GM21381 (cell line): ENCODE results near the gene ARL4C.

Experiments used
- ATAC-seq: cut with Tn5 transposase; IDR thresholded peaks from one replicate; pipeline ENCODE4 v1.9.1; 2021; ENCODE audit warnings: mild to moderate bottlenecking, moderate library complexity; ENCODE audit not compliant: unreplicated experiment

Gene ARL4C, protein sequence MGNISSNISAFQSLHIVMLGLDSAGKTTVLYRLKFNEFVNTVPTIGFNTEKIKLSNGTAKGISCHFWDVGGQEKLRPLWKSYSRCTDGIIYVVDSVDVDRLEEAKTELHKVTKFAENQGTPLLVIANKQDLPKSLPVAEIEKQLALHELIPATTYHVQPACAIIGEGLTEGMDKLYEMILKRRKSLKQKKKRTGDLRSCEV

DNA sequence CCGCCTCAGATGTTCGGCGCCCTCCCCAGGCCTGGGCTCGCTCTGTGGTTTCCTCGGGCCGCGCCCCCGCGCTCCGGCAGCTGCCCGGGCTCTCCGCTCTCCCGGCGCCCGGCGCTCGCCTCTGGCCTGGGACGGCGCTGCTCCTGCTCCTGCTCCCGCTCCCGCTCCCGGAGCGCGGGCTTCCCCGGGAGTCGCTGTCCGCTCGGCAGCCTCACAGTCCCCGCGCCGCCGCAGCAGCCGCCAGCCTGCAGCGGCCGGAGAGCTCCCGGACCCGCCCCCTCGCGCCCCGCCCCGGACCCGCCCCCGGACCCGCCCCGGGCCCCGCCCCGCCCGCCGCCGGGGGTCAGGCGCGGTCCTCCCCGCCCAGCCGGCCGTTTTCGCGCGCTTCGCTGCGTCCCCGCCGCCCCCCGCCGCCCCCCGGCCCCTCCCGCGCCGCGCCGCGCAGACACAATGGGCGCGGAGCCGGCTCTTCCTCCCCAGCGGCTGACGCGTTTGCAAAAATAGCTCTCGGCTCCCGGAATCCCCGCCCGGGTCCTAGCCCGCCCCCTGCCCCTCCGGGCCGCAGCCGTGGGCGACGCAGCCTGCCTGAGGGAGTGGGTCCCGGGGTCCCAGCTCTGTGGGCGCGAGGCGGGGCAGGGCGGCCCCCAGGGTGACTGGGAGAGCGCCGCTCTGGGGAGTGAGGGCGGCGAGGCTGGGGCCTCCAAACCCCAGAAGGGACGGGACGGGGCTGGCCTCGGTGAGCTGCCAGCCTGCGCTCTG lies at the start of gene ARL4C:
TSS of gene ARL4C (minus strand) at position 247 of the 759 bp plus-strand sequence. CDS start 495 bp downstream, outside the sequence.
- ATAC-seq: peak; percentile 53

DNA sequence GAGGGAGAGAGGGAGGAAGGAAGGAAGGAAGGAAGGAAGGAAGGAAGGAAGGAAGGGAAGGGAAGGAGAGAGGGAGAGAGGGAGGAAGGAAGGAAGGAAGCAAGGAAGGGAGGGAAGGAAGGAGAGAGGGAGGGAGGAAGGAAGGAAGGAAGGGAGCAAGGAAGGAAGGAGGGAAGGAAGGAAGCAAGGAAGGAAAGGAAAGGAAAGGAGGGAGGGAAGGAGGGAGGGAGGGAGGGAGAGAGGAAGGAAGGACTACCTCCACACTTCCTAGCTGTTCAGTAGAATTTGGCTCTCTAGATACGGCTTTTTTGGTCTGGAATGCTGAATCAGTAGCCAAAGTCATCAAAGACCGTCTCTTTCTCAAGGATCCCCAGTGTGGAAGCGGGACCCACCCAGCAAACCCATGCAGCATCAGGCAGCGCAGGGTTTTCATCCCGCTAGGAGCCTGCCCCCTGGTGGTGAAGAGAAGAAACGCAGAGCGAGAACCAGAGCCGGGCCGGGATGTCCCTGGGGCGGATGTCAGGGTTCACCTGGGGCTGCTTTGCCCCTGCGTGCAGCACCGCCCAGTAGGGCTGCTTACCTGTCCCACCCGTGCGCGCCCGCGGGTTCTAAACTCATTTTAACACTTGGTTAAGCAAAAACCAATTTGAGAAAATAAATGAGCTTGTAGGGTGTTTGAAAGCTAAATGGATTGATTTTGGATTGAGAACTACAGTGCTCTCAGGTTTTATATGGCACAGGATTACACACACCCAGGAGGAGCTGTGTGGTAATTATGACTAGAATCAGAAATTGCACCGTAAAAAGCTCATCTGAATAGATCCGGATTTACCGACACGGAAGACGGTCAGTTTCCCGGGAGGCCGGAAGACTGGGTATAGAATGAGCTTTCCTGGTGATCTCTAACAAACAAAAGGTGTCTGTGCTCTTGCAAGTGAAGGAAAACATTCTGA lies 48.1 kb upstream of the ARL4C start:
- no peak for ATAC-seq

GRCh38 chr2:234542742-234543141 lies 45.9 kb upstream of the ARL4C start:
- no peak for ATAC-seq

DNA sequence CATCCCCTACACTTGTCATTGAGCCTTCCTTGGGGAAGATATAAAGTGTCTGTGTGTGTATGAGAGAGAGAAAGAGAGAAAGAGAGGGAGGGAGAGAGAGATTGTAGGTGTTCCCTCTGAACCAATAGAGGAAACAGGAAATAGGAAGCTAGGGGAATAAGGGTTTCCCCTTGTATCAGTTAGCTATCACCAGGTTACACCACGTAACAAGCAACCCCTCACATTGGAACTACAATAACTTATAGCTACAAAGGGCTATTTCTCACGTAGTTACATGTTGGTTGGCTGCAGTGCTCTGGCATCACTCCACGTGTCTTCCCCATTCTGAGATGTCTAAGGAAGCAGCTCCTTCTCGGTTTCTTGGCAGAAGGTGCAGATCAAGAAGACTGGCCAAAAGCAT lies 41.0 kb upstream of the ARL4C start:
- ATAC-seq: no peak

GRCh38 chr2:234536178-234536965 lies 39.5 kb upstream of the ARL4C start:
- ATAC-seq: no peak

DNA sequence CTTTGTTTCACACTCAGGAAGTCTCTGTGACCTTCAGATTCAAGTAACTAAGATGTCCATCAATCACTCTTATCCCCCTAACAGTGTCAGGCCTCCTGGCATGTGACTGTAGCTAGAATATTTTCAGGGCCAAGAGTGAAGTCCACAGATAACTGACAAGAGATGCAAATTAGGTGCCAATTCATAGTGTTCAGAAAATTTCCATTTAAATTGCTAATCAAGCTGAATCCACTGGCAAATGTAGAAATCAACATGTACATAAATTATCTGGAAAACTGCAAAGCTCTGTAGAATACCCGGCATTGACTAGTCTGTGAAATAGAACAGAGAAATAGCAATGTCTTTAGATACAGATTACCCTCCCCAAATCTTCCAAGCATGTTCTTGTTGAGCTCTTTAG lies 38.6 kb upstream of the ARL4C start:
- ATAC-seq: no peak

- no peak for ATAC-seq
Observed at GRCh38 chr2:234534515-234534914, 37.6 kb upstream of the ARL4C start.

GRCh38 chr2:234533626-234534025 lies 36.7 kb upstream of the ARL4C start:
- no peak for ATAC-seq

DNA sequence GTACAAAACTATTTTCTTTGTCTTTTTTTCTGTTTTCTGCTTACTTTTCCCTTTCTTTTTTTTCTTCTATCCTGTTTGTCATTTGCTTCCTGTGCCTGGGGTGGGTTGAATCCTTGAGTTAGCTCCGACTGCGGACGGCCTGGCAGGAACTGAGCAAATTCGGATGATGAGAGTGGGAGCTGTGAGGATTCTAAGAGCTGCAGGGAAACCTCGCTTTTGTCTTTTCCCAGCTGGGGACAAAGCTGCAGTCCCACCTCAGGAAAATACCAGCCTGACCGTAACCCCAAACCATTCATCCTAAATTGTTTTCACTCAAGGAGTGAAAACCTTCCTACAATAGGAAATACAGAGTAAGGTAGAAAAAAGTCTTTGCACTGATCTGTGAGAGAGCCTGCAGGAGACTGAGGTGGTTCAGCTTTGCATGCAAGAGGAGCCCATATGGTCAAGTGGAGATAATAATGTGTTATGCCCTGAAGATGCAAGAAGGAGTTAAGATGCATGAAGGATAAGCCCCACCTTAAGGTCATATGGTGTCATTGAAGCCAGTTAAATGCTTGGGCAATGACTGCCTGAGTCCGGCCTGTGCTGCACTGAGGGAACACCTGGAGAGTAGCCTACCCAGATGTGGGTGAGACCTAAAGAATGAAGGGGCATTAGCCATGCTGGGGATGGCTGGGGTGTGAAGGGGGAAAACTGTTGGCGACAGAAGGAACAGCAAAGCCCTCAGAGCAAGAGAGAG lies 31.7 kb upstream of the ARL4C start:
- ATAC-seq: no peak

DNA sequence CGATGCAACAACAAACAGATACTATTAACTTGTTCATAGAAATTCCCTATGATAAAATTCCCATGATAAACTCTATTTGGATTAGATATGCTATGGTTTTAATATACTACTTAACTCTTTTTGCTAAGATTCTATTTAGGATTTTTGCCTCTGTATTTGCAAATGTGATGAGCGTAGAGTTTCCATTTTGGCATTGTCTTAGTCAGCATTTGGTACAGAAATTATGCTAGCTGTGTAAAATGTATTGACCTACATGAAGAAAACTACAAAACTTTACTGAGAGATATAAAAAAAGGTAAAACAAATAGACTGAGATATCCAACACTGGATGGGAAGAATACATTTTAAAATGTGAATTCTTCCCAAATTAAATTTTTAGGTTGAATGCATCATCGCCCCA lies 29.8 kb upstream of the ARL4C start:
- ATAC-seq: no peak

DNA sequence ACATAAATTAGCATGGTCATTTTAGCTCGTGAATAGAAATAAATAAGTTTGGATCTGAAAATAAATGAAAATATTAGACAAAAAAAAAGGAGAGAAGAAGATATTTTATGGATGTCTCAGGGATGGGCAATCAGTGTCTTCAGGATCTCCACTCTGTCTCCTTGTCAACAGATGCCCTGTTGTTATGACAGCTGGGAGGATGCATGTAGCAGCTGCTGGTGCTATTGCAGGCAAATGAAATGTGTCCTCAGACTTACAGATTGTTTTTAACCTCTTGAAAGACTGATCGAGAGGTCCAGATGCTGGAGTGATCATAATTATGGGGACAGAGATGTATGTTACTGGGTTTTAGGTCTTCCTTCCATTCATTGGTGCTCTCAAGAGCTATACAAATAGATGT lies 24.7 kb upstream of the ARL4C start:
- ATAC-seq: no peak

DNA sequence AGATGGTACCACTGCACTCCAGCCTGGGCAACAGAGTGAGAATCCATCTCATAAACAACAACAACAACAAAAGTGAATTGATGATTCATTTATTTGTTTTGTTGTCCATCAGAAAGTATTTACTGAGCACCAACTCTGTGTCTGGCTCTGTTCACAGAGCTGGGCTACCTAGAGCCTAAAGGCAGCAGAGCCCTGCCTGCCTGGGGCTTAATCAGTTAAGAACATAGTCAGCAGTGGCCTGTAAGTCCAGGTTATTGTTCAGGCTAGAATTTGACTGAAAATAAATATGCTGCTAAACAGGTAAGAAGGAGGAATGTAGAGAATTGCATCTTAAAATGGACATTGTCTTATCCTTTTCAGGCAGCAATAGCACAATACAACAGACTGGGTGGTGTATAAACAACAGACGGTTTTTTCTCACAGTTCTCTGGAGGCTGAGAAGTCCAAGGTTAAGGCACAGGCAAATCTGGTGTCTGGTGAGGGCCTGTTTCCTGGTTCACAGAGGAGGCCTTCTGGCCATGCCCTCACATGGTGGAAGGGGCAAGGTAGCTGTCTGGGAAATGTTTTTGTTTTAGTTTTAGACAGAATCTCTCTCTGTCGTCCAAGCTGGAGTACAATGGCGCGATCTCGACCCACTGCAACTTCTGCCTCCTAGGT lies 22.2 kb upstream of the ARL4C start:
- ATAC-seq: no peak

- no peak for ATAC-seq
Observed at GRCh38 chr2:234517971-234518370, 21.1 kb upstream of the ARL4C start.

GRCh38 chr2:234514873-234515638 lies 18.2 kb upstream of the ARL4C start:
- no peak for ATAC-seq

DNA sequence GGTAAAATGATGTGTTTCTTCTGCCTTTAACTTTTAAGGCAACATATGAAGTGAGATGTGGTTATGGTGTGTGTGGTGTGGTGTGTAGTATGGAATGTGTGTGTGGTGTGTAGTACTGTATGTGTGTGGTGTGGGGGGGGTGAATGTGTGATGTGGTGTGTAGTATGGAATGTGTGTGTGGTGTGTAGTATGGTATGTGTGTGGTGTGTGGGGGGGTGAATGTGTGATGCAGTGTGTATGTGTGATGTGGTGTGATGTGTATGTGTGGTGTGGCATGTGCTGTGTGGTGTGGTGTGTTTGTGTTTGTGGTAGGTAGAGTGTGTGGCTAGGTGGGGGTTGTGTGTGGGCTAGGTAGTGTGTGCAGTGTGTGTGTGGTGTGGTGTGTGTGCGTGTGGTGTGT lies 17.2 kb upstream of the ARL4C start:
- no peak for ATAC-seq

- ATAC-seq: no peak
Observed at GRCh38 chr2:234512884-234513669, 16.2 kb upstream of the ARL4C start.

DNA sequence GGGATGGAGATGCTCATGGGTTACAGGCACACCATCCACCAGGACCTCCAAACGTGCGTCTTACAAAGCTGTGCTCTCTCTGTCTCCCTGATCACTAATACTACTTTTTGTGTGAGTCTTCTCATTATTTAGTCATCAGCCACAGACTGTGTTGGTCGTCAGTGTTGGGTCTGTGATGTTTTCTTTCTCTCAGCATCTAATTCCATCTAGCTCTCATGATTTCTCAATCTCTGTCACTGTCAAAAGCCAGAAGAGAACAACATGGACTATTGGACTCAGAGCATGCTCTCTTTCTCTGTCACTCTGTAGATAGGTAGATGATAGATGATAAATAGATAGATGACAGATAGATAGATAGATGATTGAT lies 6.0 kb upstream of the ARL4C start:
- no peak for ATAC-seq

DNA sequence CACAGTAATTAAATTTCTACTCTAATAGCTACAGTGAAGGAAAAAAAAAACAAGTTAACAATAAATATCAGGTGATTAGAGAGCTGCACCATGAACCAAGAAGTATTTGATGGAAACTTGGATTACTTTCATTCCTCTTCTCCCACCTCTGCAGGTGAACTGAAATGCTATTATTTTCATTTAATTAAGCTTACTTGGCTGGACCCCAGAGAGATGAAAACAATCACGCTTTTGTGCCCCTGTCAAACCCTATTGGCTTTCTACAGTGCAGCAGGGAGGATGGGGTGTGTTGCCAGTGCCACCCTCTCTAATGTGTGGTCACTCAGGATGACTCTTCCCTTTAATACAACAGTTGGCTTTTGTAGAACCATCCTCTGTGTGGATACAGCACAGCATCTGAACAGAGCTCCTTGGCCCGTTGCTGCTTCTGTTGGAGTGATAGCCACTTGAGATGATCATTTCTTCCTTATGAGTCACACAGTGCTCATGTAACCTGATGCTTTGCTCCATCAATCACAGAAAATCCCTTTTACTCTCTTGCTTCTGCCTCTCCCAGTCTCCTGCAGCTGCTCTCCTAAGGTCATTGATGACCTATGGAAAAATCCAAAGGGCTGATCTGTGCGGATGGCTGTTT lies 5.5 kb upstream of the ARL4C start:
- ATAC-seq: no peak
